Astrocyte (in vitro differentiated cells and primary cell): ENCODE measurements around the gene CEP290.

Experiments
- CTCF ChIP-seq: IDR thresholded peaks from 2 replicates; pipeline ENCODE4 v1.5.1; 2011; ENCODE audit warnings: low read depth, mild to moderate bottlenecking, inconsistent platforms, low read length, moderate library complexity; ENCODE audit not compliant: insufficient read depth
- EZH2 ChIP-seq: IDR thresholded peaks from 2 replicates; pipeline ENCODE4 v1.6.1; 2012; ENCODE audit warnings: mild to moderate bottlenecking, low read length, inconsistent platforms; ENCODE audit not compliant: insufficient read depth

DNA sequence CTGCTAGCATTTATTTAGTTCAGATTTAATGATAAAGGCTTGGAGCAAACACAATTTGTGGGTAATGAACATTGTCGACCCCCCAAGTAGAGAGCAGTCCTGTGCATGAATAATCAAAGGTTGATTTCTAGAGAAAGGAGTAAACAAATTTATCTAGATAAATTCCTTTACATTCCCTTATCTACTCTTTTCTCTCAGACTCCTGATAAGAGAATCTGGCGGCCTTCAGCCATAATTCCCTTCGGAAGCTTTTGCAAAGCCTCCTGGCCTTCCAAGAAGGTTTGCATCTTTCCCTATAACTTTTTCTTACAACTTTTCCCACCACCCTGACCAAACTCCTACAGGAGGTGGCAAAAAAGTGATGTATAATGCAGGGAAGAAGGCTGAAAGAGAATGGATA is 42.3 kb upstream of the CEP290 start:
- TF ChIP-seq CTCF: no peak
- no peak for TF ChIP-seq EZH2
